T-helper 1 cell treated with Interleukin-12 subunit alpha and Interleukin-12 subunit beta and Interleukin-4 antibody, amounts not matched to agents 30 μg/mL and 1 μg/mL, for 36 hours (primary cell): ENCODE results near the gene CENPT.

Experiments used
- H3K27ac Mint-ChIP-seq: one replicate; pipeline ENCODE4 v1.8.0; 2021; ENCODE audit warnings: mild to moderate bottlenecking, mixed read lengths
- H3K27me3 Mint-ChIP-seq: one replicate; pipeline ENCODE4 v1.8.0; 2021; ENCODE audit warnings: low read depth, mixed read lengths
- H3K36me3 Mint-ChIP-seq: one replicate; pipeline ENCODE4 v1.8.0; 2021; ENCODE audit warnings: low read depth, mixed read lengths
- H3K4me1 Mint-ChIP-seq: one replicate; pipeline ENCODE4 v1.8.0; 2021; ENCODE audit warnings: low read depth, mixed read lengths
- H3K4me3 Mint-ChIP-seq: one replicate; pipeline ENCODE4 v1.8.0; 2021; ENCODE audit warnings: mild to moderate bottlenecking, moderate library complexity, mixed read lengths
- H3K9me3 Mint-ChIP-seq: one replicate; pipeline ENCODE4 v1.8.0; 2021; ENCODE audit warnings: mixed read lengths

CENPT gene

DNA sequence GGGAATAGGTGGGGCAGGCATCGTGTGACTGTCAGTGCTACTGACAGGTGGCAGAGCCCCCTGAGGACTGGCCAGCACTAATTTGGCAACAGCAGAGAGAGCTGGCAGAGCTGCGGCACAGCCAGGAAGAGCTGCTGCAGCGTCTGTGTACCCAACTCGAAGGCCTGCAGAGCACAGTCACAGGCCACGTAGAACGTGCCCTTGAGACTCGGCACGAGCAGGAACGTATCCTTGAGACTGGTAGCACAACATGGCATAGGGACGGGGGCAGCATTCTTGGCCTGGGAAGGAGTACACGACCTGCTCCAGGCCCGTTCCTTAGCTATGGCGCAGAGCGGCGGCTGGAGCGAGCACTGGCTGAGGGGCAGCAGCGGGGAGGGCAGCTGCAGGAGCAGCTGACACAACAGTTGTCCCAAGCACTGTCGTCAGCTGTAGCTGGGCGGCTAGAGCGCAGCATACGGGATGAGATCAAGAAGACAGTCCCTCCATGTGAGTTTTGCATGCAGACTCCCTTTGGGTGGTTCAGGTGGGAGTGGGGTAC lies 34.2 kb upstream of the CENPT start:
- no peaks in the 10 kb centered on the region for H3K27me3 Mint-ChIP-seq
- no peak overlapping the region for H3K4me3 Mint-ChIP-seq
- H3K9me3 Mint-ChIP-seq, result no peaks in the 10 kb centered on the region
- peaks cover 37% of the 10 kb centered on the region for H3K36me3 Mint-ChIP-seq
- no peaks in the 10 kb centered on the region for H3K4me1 Mint-ChIP-seq
- H3K27ac Mint-ChIP-seq, result no peak overlapping the region

DNA sequence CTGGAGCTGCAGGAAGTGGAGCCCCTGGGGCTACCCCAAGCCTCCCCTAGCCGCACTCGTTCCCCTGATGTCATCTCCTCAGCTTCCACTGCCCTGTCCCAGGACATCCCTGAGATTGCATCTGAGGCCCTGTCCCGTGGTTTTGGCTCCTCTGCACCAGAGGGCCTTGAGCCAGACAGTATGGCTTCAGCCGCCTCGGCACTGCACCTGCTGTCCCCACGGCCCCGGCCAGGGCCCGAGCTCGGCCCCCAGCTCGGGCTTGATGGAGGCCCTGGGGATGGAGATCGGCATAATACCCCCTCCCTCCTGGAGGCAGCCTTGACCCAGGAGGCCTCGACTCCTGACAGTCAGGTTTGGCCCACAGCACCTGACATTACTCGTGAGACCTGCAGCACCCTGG lies 33.1 kb upstream of the CENPT start:
- Mint-ChIP-seq H3K4me1 (peaks cover 5% of the 10 kb centered on the region), H3K27me3 (no peaks in the 10 kb centered on the region), H3K36me3 (peaks cover 39% of the 10 kb centered on the region), H3K27ac (no peak overlapping the region), H3K9me3 (no peaks in the 10 kb centered on the region), H3K4me3 (no peak overlapping the region)

DNA sequence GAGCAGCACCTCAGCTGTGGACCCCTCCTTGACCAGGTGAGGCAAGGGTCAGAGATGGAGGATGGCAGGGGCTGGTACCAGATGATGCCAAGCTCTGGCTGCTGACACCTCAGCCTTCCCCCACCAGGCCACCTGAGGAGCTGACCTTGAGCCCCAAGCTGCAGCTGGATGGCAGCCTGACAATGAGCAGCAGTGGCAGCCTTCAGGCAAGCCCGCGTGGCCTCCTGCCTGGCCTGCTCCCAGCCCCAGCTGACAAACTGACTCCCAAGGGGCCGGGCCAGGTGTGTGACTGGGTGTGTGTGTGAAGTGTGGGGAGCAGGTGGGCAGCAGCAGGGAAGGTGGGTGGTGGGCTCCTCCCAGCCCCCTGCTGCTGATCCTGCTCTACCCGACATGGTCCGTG lies 32.4 kb upstream of the CENPT start:
- Mint-ChIP-seq H3K4me3 (no peak overlapping the region), H3K27ac (no peak overlapping the region), H3K9me3 (no peaks in the 10 kb centered on the region), H3K36me3 (peaks cover 43% of the 10 kb centered on the region), H3K4me1 (peaks cover 12% of the 10 kb centered on the region), H3K27me3 (no peaks in the 10 kb centered on the region)

GRCh38 chr16:67879462-67879861 lies 32.0 kb upstream of the CENPT start:
- Mint-ChIP-seq H3K4me1 (peaks cover 16% of the 10 kb centered on the region), H3K36me3 (peaks cover 43% of the 10 kb centered on the region), H3K9me3 (no peaks in the 10 kb centered on the region), H3K27ac (no peak overlapping the region), H3K4me3 (no peak overlapping the region), H3K27me3 (no peaks in the 10 kb centered on the region)

GRCh38 chr16:67878846-67879245 lies 31.4 kb upstream of the CENPT start:
- H3K27ac Mint-ChIP-seq, result no peak overlapping the region
- H3K36me3 Mint-ChIP-seq, result peaks cover 42% of the 10 kb centered on the region
- no peaks in the 10 kb centered on the region for H3K9me3 Mint-ChIP-seq
- H3K4me3 Mint-ChIP-seq, result no peak overlapping the region
- H3K4me1 Mint-ChIP-seq, result peaks cover 23% of the 10 kb centered on the region
- no peaks in the 10 kb centered on the region for H3K27me3 Mint-ChIP-seq

DNA sequence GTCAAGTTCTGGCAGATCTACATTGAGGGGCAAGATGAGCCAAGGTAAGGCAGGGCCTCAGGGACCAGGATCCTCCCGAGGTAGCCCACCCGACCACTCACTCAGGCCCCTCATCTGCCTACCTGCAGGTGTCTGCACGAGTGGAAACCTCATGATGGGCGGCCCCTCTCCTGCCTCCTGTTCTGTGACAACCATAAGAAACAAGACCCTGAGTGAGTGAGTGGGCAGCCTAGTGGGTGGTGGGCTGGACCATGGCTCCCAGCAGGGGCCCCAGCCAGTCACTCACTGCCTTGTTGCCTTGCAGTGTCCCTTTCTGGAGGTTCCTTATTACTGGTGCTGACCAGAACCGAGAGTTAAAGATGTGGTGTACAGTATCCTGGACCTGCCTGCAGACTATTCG lies 30.7 kb upstream of the CENPT start:
- Mint-ChIP-seq H3K4me3 (no peak overlapping the region), H3K36me3 (peaks cover 36% of the 10 kb centered on the region)

DNA sequence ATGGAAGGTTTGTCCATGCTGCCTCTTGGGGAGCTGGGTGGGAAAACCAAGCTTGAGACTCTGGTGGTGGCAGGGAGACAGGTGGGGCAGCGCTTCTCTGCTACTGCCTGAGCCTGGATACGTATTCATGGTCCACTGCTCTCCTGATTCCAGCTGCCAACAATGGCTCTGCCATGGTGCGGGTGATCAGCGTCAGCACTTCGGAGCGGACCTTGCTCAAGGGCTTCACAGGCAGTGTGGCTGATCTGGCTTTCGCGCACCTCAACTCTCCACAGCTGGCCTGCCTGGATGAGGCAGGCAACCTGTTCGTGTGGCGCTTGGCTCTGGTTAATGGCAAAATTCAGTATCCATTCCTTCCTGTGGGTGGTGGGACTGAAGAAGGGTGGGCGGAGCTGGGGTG lies 29.6 kb upstream of the CENPT start:
- peaks cover 35% of the 10 kb centered on the region for H3K36me3 Mint-ChIP-seq
- peaks cover 29% of the 10 kb centered on the region for H3K4me1 Mint-ChIP-seq
- H3K27ac Mint-ChIP-seq, result no peak overlapping the region
- H3K9me3 Mint-ChIP-seq, result no peaks in the 10 kb centered on the region
- no peak overlapping the region for H3K4me3 Mint-ChIP-seq
- no peaks in the 10 kb centered on the region for H3K27me3 Mint-ChIP-seq

More for the DNA sequence above, 30.7 kb upstream of the CENPT start:
- no peak overlapping the region for H3K27ac Mint-ChIP-seq
- no peaks in the 10 kb centered on the region for H3K27me3 Mint-ChIP-seq
- H3K4me1 Mint-ChIP-seq, result peaks cover 24% of the 10 kb centered on the region
- H3K9me3 Mint-ChIP-seq, result no peaks in the 10 kb centered on the region

- H3K4me1 Mint-ChIP-seq, result peaks cover 31% of the 10 kb centered on the region
- peaks cover 33% of the 10 kb centered on the region for H3K36me3 Mint-ChIP-seq
- H3K27me3 Mint-ChIP-seq, result no peaks in the 10 kb centered on the region
- peak overlapping the region; percentile 83 for H3K4me3 Mint-ChIP-seq
- no peaks in the 10 kb centered on the region for H3K9me3 Mint-ChIP-seq
- peak overlapping the region; percentile 93 for H3K27ac Mint-ChIP-seq
Measured at GRCh38 chr16:67874372-67874771, 26.9 kb upstream of the CENPT start.

- H3K4me3 Mint-ChIP-seq, result peak overlapping the region; percentile 83
- no peaks in the 10 kb centered on the region for H3K27me3 Mint-ChIP-seq
- H3K9me3 Mint-ChIP-seq, result no peaks in the 10 kb centered on the region
- peaks cover 29% of the 10 kb centered on the region for H3K36me3 Mint-ChIP-seq
- peaks cover 31% of the 10 kb centered on the region for H3K4me1 Mint-ChIP-seq
- H3K27ac Mint-ChIP-seq, result peak overlapping the region; percentile 93
Measured at GRCh38 chr16:67873435-67874370, 26.2 kb upstream of the CENPT start.

DNA sequence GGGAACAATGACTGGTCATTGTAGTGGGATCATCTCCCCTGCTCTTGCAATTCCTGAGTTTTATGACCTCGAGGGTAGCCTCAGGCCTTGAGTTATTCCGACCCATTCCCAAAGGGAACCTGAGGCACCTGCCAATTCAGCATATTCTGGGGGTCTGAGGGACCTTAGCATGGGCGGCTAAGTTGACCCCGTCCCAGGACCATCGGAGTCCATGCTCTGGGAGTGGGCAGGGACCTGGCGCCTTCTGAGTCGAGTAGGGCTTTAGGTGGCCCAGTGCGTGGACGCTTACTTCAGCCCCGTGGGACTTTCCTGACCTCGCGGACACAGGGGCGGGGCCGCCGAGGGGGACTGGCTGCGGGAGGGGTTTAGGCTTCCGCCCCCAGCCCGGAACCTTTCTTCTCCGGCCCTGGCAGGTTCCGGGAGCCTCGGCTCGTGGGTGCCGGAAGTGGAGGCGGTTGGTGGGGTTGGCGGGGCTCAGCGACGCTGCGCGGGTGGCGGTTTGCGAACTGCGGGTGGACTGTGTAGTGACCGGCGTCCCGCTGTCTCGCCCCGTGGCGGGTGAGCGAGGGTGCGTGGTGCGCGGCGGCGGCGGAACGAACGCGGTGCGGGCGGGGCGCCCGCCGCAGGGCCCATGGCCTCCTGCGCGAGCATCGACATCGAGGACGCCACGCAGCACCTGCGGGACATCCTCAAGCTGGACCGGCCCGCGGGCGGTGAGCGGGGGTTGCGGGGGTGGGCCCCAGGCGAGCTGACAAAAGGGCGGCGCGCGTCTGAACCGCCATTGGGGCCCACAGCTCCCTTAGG lies 25.3 kb upstream of the CENPT start, which contains the start of gene EDC4:
Gene EDC4 (plus strand): TSS at position 422 of the 804 bp plus-strand sequence. CDS start 210 bp downstream, at position 632.
- H3K27me3 Mint-ChIP-seq, result no peaks in the 10 kb centered on the region
- peaks cover 25% of the 10 kb centered on the region for H3K36me3 Mint-ChIP-seq
- peak within 1 kb of the TSS; percentile 83 for H3K4me3 Mint-ChIP-seq
- no peaks in the 10 kb centered on the region for H3K9me3 Mint-ChIP-seq
- H3K27ac Mint-ChIP-seq, result peak within 1 kb of the TSS; percentile 93
- peaks cover 31% of the 10 kb centered on the region for H3K4me1 Mint-ChIP-seq

DNA sequence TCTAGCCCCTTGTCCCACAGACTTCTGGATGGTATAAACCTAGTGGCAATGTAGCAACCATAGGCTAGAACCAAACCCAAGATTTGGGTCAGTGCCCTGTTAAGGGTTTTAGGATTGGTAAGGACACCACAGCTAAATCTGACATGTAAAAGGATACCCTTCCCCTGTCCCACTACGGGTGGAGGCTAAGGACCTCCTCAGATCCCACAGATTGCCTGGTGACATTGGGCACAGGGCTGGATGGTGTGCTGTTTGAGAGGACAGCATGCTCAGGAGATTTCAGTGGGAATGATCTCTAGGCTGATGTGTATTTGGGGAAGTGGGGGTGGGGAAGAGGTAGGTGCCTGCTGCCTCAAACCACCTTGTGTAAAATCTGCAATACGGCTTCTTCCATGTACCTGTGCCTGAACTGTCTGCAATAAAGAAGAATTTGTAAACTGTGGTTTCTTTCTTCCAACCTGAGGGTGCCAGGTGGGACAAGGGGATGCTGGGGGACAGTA lies 24.7 kb upstream of the CENPT start:
- Mint-ChIP-seq H3K27me3 (no peaks in the 10 kb centered on the region), H3K4me1 (peaks cover 31% of the 10 kb centered on the region), H3K4me3 (peak overlapping the region; percentile 83), H3K9me3 (no peaks in the 10 kb centered on the region), H3K36me3 (peaks cover 24% of the 10 kb centered on the region), H3K27ac (peak overlapping the region; percentile 84)

DNA sequence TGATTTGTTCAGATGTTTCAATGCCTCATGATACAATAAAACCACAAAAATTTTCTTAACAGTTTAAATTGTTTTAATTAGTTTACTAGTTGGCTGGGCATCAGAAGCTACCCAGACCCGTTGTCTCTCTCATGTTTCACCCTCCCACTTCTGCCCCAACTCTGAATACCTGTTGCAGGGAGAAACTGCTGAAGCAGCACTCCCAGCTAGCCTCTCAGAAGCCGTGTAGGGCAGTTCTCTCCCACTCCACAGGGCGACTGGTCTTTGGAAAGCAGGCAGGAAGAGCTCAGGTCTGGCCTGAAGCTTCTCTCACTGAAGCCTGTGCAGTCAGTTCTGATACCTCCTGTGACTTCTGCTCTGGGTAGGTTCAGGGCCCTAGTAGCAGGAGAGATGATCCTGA lies 23.8 kb upstream of the CENPT start:
- H3K4me1 Mint-ChIP-seq, result peaks cover 31% of the 10 kb centered on the region
- no peak overlapping the region for H3K4me3 Mint-ChIP-seq
- H3K36me3 Mint-ChIP-seq, result peaks cover 24% of the 10 kb centered on the region
- H3K9me3 Mint-ChIP-seq, result no peaks in the 10 kb centered on the region
- peak overlapping the region; percentile 45 for H3K27ac Mint-ChIP-seq
- H3K27me3 Mint-ChIP-seq, result no peaks in the 10 kb centered on the region

DNA sequence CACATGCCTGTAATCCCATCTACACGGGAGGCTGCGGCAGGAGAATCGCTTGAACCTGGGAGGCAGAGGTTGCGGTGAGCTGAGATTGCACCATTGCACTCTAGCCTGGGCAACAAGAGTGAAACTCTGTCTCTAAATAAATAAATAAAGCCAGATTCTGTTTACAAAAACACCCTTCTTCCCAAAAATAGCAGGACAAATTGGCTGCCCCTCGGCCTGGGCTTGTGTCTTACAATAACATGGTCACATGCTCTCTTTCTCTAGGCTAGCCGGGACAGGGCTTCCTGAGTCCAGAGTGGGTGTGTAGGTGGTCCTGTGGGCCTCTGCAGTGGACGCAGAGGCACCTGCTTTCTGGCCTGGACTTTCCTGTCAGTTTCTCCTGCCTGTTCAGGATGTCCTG lies 22.2 kb upstream of the CENPT start:
- Mint-ChIP-seq H3K4me1 (peaks cover 16% of the 10 kb centered on the region), H3K27me3 (no peaks in the 10 kb centered on the region), H3K27ac (no peak overlapping the region), H3K9me3 (no peaks in the 10 kb centered on the region), H3K36me3 (peaks cover 17% of the 10 kb centered on the region), H3K4me3 (no peak overlapping the region)

DNA sequence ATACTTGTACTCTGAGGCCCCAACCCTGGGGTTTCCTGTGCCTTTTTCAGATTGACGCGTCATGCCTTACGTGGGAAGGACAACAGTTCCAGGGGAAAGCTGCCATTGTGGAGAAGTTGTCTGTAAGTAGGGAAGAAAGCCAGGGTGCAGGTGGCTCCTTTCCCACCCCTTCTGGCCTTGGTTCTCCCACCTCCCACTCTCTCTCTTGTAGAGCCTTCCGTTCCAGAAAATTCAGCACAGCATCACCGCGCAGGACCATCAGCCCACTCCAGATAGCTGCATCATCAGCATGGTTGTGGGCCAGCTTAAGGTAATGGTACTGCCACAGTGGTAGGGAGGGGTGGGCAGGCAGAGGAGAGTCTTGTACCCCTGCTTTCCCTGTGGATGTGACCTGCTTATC lies 20.8 kb upstream of the CENPT start:
- H3K9me3 Mint-ChIP-seq, result no peaks in the 10 kb centered on the region
- no peak overlapping the region for H3K27ac Mint-ChIP-seq
- H3K36me3 Mint-ChIP-seq, result peaks cover 17% of the 10 kb centered on the region
- H3K27me3 Mint-ChIP-seq, result no peaks in the 10 kb centered on the region
- H3K4me1 Mint-ChIP-seq, result peaks cover 8% of the 10 kb centered on the region
- no peak overlapping the region for H3K4me3 Mint-ChIP-seq
